Hematopoietic multipotent progenitor cell treated with erythropoietin and hydrocortisone succinate and interleukin-3 and kit ligand, for 15 days (in vitro differentiated cells): ENCODE measurements around the gene FAM89B.

Experiments
- DNase-seq: peaks from one replicate; pipeline ENCODE4 v3.0.0-alpha.2; 2015; ENCODE audit warnings: low spot score

Gene FAM89B

GRCh38 chr11:65588199-65589054 lies 16.1 kb downstream of the FAM89B start:
- peak; percentile 79 for DNase-seq

DNA sequence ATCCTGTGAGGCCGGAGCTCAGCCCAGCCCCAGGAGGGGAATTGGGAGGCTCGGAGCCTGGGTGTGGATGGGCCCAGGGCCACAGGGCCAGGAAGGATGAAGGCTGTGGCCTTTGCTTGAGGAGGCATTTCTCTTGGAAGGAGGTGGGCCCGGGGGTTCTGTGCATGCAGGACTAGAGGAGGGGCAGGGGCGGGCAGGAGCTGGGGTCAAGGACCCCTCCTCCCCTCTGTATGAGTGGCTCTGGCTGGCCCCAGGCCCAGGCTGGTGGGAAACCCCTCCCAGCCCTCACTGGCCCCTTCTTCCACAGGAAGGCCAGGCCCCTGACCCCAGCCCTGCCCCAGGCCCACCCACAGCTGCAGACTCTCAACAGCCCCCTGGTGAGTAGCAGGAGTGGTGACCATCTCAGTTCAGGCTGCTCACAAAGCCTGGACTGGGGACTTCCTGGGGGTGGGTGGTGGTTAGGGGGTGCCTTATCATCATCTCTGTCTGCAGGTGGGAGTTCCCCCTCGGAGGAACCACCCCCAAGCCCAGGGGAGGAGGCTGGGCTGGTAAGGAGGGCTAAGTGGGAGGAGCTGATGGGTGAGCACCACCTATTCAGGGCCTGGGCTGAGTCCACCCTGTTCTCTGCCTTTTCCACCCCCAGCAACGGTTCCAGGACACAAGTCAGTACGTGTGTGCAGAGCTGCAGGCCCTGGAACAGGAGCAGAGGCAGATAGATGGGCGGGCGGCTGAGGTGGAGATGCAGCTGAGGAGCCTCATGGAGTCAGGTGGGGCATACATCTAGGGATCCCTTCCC lies 17.3 kb downstream of the FAM89B start:
- DNase-seq: no peak

DNA sequence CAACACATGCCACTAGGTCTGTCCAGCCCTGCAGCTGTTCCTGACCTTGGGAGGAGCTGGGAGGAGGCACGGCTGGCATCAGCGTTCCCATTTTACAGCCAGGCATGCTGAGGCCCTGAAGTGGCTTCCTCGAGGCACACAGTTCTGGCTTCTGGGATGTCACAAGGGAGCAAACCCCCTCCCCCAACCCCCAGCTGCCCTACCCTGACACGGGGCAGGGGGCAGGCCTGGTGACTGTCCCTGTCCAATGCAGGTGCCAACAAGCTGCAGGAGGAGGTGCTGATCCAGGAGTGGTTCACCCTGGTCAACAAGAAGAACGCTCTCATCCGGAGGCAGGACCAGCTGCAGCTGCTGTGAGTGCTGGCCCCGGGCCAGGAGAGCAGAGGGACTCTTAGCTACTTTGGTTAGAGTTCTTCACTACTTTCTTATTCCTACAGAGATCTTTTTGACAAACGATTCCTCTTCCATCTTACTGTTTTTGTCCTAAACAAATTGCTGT lies 18.0 kb downstream of the FAM89B start:
- no peak for DNase-seq

DNA sequence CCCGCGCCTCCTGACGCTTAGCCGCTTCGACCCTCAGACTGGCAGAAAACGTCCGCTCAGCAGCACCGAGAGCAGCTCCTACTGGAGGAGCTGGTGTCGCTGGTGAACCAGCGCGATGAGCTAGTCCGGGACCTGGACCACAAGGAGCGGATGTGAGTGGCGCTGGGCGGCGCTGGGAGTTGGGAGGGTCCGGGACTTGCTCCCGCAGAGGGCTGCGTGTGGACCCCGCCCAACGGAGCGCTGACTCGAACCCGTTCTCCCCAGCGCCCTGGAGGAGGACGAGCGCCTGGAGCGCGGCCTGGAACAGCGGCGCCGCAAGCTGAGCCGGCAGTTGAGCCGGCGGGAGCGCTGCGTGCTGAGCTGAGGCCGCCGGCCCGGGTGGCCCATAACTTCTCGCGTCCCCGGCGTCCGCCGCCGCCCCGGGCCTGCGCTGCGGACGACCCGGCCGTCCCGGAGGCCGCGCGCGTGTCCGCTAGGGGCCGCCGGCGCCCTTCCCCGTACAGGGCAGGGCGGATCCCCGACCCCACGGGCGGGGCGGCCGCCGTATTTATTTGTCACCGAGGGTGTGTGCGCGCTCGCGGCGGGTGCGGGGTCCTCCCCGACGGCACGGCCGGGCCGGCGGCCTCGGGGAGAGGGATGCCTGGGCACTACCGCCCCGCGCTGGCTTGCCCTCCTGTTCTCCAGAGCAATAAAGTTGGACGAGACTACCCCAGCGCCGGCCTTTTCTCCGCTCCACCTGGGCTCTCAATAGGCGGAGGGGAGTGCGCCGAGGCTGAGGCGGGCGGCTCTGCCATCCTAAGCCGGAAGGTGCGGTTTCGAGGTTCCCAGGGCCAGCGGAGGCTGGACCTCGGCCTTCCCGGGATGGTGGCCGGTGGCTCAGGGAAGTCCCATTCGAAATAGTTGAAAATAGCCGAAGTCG lies 19.9 kb downstream of the FAM89B start:
- DNase-seq: no peak

- DNase-seq: no peak
Observed at GRCh38 chr11:65592858-65593517, 20.6 kb downstream of the FAM89B start.

DNA sequence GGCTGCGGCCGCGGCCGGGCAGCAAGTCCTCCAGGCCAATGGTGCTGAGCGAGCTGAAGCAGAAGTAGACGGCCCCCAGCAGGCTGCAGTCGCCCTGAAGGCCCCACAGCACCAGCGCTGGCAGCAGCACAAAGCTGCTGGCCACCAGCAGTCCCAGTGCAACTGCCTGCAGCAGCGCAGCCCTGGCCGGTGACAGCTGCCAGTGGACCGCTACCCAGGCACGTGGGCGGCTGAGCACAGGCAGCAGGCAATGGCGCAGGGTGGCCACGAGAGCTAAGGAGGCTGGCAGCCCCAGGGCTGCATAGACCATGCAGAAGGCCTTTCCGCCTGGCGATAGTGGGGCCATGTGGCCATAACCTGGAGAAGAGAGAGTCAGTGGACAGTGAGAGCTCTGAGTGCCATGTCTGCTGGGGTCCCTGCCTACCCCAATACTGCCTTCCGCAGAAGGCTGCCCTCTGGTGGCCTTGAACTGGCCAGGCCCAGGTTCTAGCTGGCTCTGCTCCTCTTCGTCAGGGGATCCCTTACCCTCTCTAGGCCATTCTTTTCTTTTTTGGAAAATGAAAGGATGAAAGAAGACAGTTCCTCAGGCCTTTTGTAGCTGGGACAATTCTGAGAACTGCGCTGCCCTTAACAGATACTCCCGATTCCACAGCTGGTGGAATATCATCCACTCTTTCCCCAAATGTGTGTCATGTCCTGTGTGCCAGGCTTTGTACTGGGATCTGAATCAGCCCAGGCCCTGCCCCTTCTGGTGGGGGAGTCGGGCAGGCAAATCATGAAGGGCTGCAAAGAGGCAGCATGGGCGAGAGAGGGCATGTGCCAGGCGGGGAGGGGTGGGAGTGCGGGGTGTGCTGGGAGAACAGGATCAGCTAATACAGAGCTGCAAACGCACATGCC lies 21.4 kb downstream of the FAM89B start:
- peak; percentile 65 for DNase-seq

- DNase-seq: peak; percentile 36
Observed at GRCh38 chr11:65595131-65595530, 22.8 kb downstream of the FAM89B start.

- peak; percentile 40 for DNase-seq
Observed at GRCh38 chr11:65595543-65596281, 23.4 kb downstream of the FAM89B start, which contains the start of gene KCNK7. KCNK7 (minus strand) TSS chr11:65595800; CDS start chr11:65595772, 28 bp downstream.

DNA sequence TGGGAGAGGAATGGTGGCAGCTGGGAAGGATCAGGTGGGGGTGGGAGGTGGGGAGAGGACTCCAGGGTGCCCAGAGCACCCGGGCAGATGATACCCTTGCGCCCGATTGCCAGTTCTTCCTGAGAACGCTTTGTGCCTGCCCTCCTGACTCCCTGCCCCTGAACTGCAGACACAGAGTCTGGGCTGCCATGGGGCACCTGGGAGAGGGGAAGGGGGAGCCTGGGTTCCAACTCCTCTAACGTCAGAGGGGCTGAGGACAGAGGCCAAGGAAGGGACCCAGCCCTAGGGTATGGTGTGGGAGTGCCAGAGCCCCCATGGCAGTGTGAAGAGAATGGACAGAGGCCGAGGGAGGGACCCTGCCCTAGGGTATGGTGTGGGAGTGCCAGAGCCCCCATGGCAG lies 24.2 kb downstream of the FAM89B start:
- DNase-seq: no peak

DNA sequence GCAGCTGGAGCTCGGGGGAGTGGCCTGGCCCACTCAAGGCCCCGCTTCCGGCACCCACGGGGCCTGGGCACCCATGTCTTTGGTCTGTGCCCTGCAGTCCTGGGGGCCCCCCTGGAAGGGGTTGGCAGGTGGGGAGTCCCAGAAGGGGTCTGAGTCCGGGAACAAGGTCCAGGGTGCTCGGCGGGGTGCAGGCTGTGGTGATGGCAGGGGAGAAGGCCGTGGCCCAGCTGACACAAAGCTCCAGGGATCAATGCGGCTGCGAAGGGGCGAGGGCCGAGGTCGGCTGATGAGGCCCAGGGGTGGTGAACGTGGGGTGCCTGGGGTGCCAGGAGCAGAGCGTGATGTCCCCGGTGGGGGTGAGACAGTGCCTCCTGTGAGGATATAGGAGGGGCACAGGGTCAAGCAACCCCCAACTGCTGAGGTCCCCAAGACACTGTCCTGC lies 25.9 kb downstream of the FAM89B start:
- DNase-seq: no peak

GRCh38 chr11:65599216-65599954 lies 27.0 kb downstream of the FAM89B start:
- DNase-seq: no peak

- DNase-seq: no peak
Observed at GRCh38 chr11:65599955-65600246, 27.6 kb downstream of the FAM89B start.

DNA sequence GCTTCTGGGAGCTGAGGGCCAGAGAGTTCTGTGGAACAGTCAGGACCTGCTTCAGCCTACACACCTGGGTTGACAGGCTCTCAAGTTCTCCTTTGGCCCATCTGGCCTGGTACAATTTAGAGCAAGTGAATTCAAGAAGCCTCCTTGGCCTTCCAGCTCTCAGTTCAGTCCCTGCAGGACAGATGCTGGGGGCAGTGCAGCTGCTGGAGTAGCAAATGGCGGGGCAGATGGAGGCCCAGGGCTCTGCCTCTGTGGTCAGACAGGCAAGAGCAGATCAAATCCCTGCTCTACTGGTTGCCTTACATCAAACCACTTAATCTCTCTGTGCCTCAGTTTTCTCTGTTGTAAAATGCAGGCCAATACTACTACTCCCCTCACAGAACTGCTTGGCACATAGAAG lies 31.9 kb downstream of the FAM89B start:
- no peak for DNase-seq

GRCh38 chr11:65606876-65607613 lies 34.7 kb downstream of the FAM89B start:
- peak; percentile 37 for DNase-seq

DNA sequence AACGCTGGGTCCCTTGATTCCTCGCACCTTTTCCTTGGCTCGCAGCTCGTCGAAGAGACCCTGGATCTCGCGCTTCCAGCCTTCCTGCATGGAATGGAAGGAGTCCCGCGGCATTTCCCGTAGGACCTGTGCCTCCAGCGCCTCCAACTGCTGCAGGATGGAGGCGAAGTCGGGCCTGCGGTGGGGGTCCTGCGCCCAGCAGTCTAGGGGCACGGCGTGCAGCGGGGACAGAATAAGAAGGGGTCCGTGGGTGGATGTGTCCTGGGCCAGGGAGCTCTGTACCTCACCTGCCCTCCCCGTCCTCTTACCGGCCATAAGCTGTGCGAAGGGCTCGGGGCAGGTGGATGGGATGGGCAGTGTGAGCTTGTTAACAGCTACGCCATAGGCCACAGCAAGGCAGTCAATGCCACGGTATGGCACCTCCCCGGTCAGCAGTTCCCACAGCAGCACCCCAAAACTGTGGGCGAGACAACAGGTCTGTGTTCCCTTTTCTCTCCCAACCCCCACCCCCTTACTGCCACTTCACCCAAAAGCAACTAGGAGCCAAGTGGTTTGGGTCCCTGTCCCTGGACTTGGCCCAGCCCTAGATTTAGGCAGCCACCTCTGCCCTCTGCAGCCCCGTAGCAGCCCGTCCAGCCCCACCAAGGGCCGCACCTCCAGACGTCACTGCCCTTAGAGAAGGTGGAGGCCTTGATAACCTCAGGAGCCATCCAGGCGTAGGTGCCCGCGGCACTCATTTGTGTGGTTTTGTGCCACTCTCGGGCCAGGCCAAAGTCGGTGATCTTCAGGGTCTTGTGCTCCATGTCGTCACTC lies 35.5 kb downstream of the FAM89B start:
- DNase-seq: no peak

- peak; percentile 54 for DNase-seq
Observed at GRCh38 chr11:65609229-65609628, 36.9 kb downstream of the FAM89B start.

DNA sequence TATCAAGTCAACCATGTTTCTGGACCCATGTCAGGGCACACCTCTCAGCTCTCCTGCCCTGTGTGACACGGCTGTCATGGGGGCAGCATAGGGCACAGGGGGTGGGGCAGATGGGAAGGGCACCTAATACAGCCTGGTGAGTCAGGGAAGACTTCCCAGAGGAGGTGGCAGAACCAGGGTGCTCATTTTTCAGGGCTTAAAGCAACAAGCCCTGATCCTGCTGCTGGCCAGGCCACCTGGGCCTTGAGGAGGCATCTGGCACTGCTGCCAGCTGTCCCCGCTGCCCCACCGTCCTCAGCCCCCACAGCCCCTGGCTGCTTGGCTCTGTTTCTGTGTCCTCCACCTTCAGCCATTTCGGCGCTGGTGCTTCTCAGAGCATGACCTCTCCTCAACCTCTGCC lies 37.3 kb downstream of the FAM89B start:
- DNase-seq: peak; percentile 66
